HepG2 (cell line): ENCODE data around the gene TNP2. TPM values are rescaled to one million over a fixed set of nuclear protein-coding genes. Genes with fewer than 3 reads are reported as not detected.

Source experiments
- ARNT2 ChIP-seq: sonication (generic); formaldehyde crosslinking; IDR thresholded peaks from 2 replicates; pipeline ENCODE4 v1.8.0; 2022; ENCODE audit warnings: mild to moderate bottlenecking, low read depth, missing genetic modification reagents, moderate library complexity
- BCLAF1 ChIP-seq: fragments of 450-650 bp; IDR thresholded peaks from 2 replicates; pipeline ENCODE4 v1.6.1; 2017; ENCODE audit warnings: mild to moderate bottlenecking
- HIVEP1 ChIP-seq: sonication (generic); formaldehyde crosslinking; IDR thresholded peaks from 2 replicates; pipeline ENCODE4 v1.4.0; 2020; ENCODE audit warnings: mild to moderate bottlenecking, missing genetic modification reagents
- HNF4A ChIP-seq: sonication (generic); formaldehyde crosslinking; IDR thresholded peaks from 2 replicates; pipeline ENCODE4 v1.4.0; 2020; ENCODE audit warnings: missing genetic modification reagents
- ISX ChIP-seq: sonication (generic); formaldehyde crosslinking; conservative IDR thresholded peaks from 2 replicates; pipeline ENCODE4 v1.5.0; 2020; ENCODE audit warnings: missing genetic modification reagents
- KLF11 ChIP-seq: IDR thresholded peaks from 2 replicates; pipeline ENCODE4 v1.6.1; 2016; ENCODE audit warnings: missing compliant biosample characterization
- MED1 ChIP-seq: sonication (generic); formaldehyde crosslinking; IDR thresholded peaks from 2 replicates; pipeline ENCODE4 v1.4.0; 2020; ENCODE audit warnings: missing genetic modification reagents
- MLLT10 ChIP-seq: sonication (generic); formaldehyde crosslinking; IDR thresholded peaks from 2 replicates; pipeline ENCODE4 v1.4.0; 2020; ENCODE audit warnings: missing genetic modification reagents
- MTF1 ChIP-seq: sonication (generic); formaldehyde crosslinking; IDR thresholded peaks from 2 replicates; pipeline ENCODE4 v1.5.0; 2020; ENCODE audit warnings: missing genetic modification reagents
- MXD3 ChIP-seq: IDR thresholded peaks from 2 replicates; pipeline ENCODE4 v1.6.1; 2016; ENCODE audit warnings: mild to moderate bottlenecking, missing biosample characterization, missing genetic modification reagents
- NFATC3 ChIP-seq: sonication (generic); formaldehyde crosslinking; IDR thresholded peaks from 2 replicates; pipeline ENCODE4 v1.5.1; 2020; ENCODE audit warnings: mild to moderate bottlenecking, missing genetic modification reagents
- PRDM4 ChIP-seq: sonication (generic); formaldehyde crosslinking; IDR thresholded peaks from 2 replicates; pipeline ENCODE4 v1.9.0; 2021; ENCODE audit warnings: missing genetic modification reagents, borderline replicate concordance
- SP2 ChIP-seq: sonication (generic); formaldehyde crosslinking; IDR thresholded peaks from 2 replicates; pipeline ENCODE4 v1.5.1; 2020; ENCODE audit warnings: mild to moderate bottlenecking, missing genetic modification reagents
- TAF1 ChIP-seq: sonication (generic); formaldehyde crosslinking; IDR thresholded peaks from 2 replicates; pipeline ENCODE4 v1.4.0; 2020; ENCODE audit warnings: missing genetic modification reagents
- XBP1 ChIP-seq: sonication (generic); formaldehyde crosslinking; IDR thresholded peaks from 2 replicates; pipeline ENCODE4 v1.5.0; 2020; ENCODE audit warnings: missing genetic modification reagents
- ZNF367 ChIP-seq: sonication (generic); formaldehyde crosslinking; IDR thresholded peaks from 2 replicates; pipeline ENCODE4 v1.4.0; 2020; ENCODE audit warnings: missing genetic modification reagents, borderline replicate concordance
- ZNF567 ChIP-seq: sonication (generic); formaldehyde crosslinking; IDR thresholded peaks from 2 replicates; pipeline ENCODE4 v1.8.1; 2023; ENCODE audit warnings: mild to moderate bottlenecking, missing genetic modification reagents, borderline replicate concordance
- ZNF615 ChIP-seq: sonication (generic); formaldehyde crosslinking; IDR thresholded peaks from 2 replicates; pipeline ENCODE4 v1.5.0; 2020; ENCODE audit warnings: mild to moderate bottlenecking, missing genetic modification reagents, borderline replicate concordance
- ZNF616 ChIP-seq: sonication (generic); formaldehyde crosslinking; IDR thresholded peaks from 2 replicates; pipeline ENCODE4 v1.5.0; 2020; ENCODE audit warnings: low read depth, mild to moderate bottlenecking, missing genetic modification reagents
- ZNF674 ChIP-seq: sonication (generic); formaldehyde crosslinking; IDR thresholded peaks from 2 replicates; pipeline ENCODE4 v1.5.0; 2020; ENCODE audit warnings: low read depth, mild to moderate bottlenecking, missing genetic modification reagents
- ZNF784 ChIP-seq: sonication (generic); formaldehyde crosslinking; IDR thresholded peaks from 2 replicates; pipeline ENCODE4 v1.5.1; 2020; ENCODE audit warnings: missing genetic modification reagents, mild to moderate bottlenecking, borderline replicate concordance
- ZNF788 ChIP-seq: sonication (generic); formaldehyde crosslinking; IDR thresholded peaks from 2 replicates; pipeline ENCODE4 v1.5.0; 2020; ENCODE audit warnings: mild to moderate bottlenecking, missing genetic modification reagents, borderline replicate concordance
- ZNF790 ChIP-seq: sonication (generic); formaldehyde crosslinking; IDR thresholded peaks from 2 replicates; pipeline ENCODE4 v1.8.0; 2022; ENCODE audit warnings: missing genetic modification reagents, mild to moderate bottlenecking, borderline replicate concordance
- polyA plus RNA-seq, 8 experiments: library from polyadenylated mRNA; depleted of rRNA in 3 of 8; stranded (reverse) in 7 of 8; unstranded in 1 of 8; fragments of >200 nt; fragmentation: Illumina TruSeq in 4 of 8; extraction: Trizol in 4 of 8; gene quantifications; 2 replicates each; pipeline versions ENCODE4 v1.2.1 to v1.2.3, GENCODE V29; 2011 to 2016; ENCODE audit warnings: low read depth in 4 of 8, missing spikeins in 1 of 8, mixed read lengths in 1 of 8; ENCODE audit not compliant: insufficient read depth in 1 of 8
- total RNA-seq, 5 experiments: library from RNA; depleted of rRNA; stranded (reverse); fragments of >200 nt; fragmentation: Illumina TruSeq; extraction: Trizol; gene quantifications; 2 replicates each; pipeline ENCODE4 v1.2.3, GENCODE V29; 2016; ENCODE audit warnings: low read depth in 1 of 5

Gene TNP2
- total and polyA plus RNA-seq, 2 of the 13 experiments (the other 11 are each of a cell fraction or from before 2014, with no cell fraction given) = not detected

- TF ChIP-seq ZNF367 (CRISPR knock-in tag) (no peak), PRDM4 (no peak), KLF11 (CRISPR knock-in tag) (no peak), MXD3 (CRISPR knock-in tag) (peak; percentile 56; the same call in 1 of the 2 replicates), BCLAF1 (no peak), MTF1 (CRISPR knock-in tag) (no peak), HIVEP1 (CRISPR knock-in tag) (no peak), ZNF790 (CRISPR knock-in tag) (no peak), HNF4A (CRISPR knock-in tag) (peak; percentile 97), ZNF567 (no peak), MED1 (CRISPR knock-in tag) (peak; percentile 76), ARNT2 (CRISPR knock-in tag) (peak; percentile 72; the same call in 1 of the 2 replicates), NFATC3 (CRISPR knock-in tag) (no peak), MLLT10 (CRISPR knock-in tag) (no peak), ISX (CRISPR knock-in tag) (no peak), ZNF784 (CRISPR knock-in tag) (no peak), TAF1 (peak; percentile 52; the same call in 1 of the 2 replicates), XBP1 (CRISPR knock-in tag) (no peak), ZNF674 (no peak), ZNF615 (CRISPR knock-in tag) (no peak), ZNF788 (CRISPR knock-in tag) (peak; percentile 31), ZNF616 (CRISPR knock-in tag) (no peak), SP2 (CRISPR knock-in tag) (0 out of 2 replicates have a peak, but pooled peaks have one; percentile 35)
Observed at GRCh38 chr16:11308493-11309283, 39.6 kb upstream of the TNP2 start (continued).
